ENCODE data around the gene GALNT16.

Gene GALNT16

GRCh38 chr14:69392481-69392880, 132.5 kb downstream of the GALNT16 start:
- Histone ChIP-seq H3K36me3 (ENCODE audit: insufficient read depth, low read length) (peaks cover 95% of the 10 kb centered on the region), H3K27ac (no peak overlapping the region), H3K4me3 (no peak overlapping the region), H3K9me3 (ENCODE audit: low read depth, low read length) (no peaks in the 10 kb centered on the region), H3K9ac (ENCODE audit: insufficient read length) (no peak overlapping the region)
- no peak for DNase-seq (ENCODE audit: low read depth, low spot score)
- TF ChIP-seq FOXP2 (optimal IDR thresholded peaks at IDR 0.05; ENCODE audit: control extremely low read depth, extremely low read length, insufficient read depth), result no peak
- TF ChIP-seq EZH2 (IDR thresholded peaks at IDR 0.05), result no peak

GRCh38 chr14:69395929-69396328, 136.0 kb downstream of the GALNT16 start:
- TF ChIP-seq POLR2AphosphoS5 (IDR thresholded peaks at IDR 0.05; ENCODE audit: borderline replicate concordance, low read depth, low read length) (no peak), EZH2 (IDR thresholded peaks at IDR 0.05) (no peak), FOXP2 (optimal IDR thresholded peaks at IDR 0.05; ENCODE audit: control extremely low read depth, extremely low read length, insufficient read depth) (no peak)
- DNase-seq (ENCODE audit: low read depth, low spot score), result no peak
- H3K27ac ChIP-seq, result peak overlapping the region; percentile 62
- H3K9me3 ChIP-seq (ENCODE audit: low read depth, low read length), result no peaks in the 10 kb centered on the region
- peak overlapping the region; percentile 45 for H3K4me3 ChIP-seq
- peak overlapping the region; percentile 56 for H3K9ac ChIP-seq (ENCODE audit: insufficient read length)
- H3K36me3 ChIP-seq (ENCODE audit: insufficient read depth, low read length), result peaks cover 62% of the 10 kb centered on the region

GRCh38 chr14:69398053-69398817, 138.3 kb downstream of the GALNT16 start, which contains the start of the genes ERH and SLC39A9:
ERH (minus strand) TSS chr14:69398299; CDS start chr14:69398233, 66 bp downstream.
SLC39A9 (plus strand) TSS chr14:69398692; CDS start chr14:69399370, 678 bp downstream.
- H3K27ac ChIP-seq, result peak within 1 kb of the TSS; percentile 98
- peak within 1 kb of the TSS; percentile 97 for H3K4me3 ChIP-seq
- peak; percentile 94 for DNase-seq (ENCODE audit: low read depth, low spot score)
- no peaks in the 10 kb centered on the region for H3K9me3 ChIP-seq (ENCODE audit: low read depth, low read length)
- TF ChIP-seq FOXP2 (optimal IDR thresholded peaks at IDR 0.05; ENCODE audit: control extremely low read depth, extremely low read length, insufficient read depth) (no peak), POLR2AphosphoS5 (IDR thresholded peaks at IDR 0.05; ENCODE audit: borderline replicate concordance, low read depth, low read length) (peak; percentile 81)
- H3K36me3 ChIP-seq (ENCODE audit: insufficient read depth, low read length), result peaks cover 40% of the 10 kb centered on the region
- H3K9ac ChIP-seq (ENCODE audit: insufficient read length), result peak within 1 kb of the TSS; percentile 99

- Histone ChIP-seq H3K36me3 (ENCODE audit: insufficient read depth, low read length) (peaks cover 35% of the 10 kb centered on the region), H3K9me3 (ENCODE audit: low read depth, low read length) (no peaks in the 10 kb centered on the region), H3K4me3 (peak overlapping the region; percentile 97), H3K27ac (peak overlapping the region; percentile 3; the same call in 1 of the 2 replicates), H3K9ac (ENCODE audit: insufficient read length) (peak overlapping the region; percentile 99)
- TF ChIP-seq FOXP2 (optimal IDR thresholded peaks at IDR 0.05; ENCODE audit: control extremely low read depth, extremely low read length, insufficient read depth), result no peak
- no peak for TF ChIP-seq EZH2 (IDR thresholded peaks at IDR 0.05)
- no peak for TF ChIP-seq POLR2AphosphoS5 (IDR thresholded peaks at IDR 0.05; ENCODE audit: borderline replicate concordance, low read depth, low read length)
- no peak for DNase-seq (ENCODE audit: low read depth, low spot score)
Observed at GRCh38 chr14:69398818-69399210, 138.9 kb downstream of the GALNT16 start.

GRCh38 chr14:69399750-69400149, 139.8 kb downstream of the GALNT16 start:
- Histone ChIP-seq H3K27ac (no peak overlapping the region), H3K4me3 (peak overlapping the region; percentile 97), H3K9me3 (ENCODE audit: low read depth, low read length) (no peaks in the 10 kb centered on the region), H3K36me3 (ENCODE audit: insufficient read depth, low read length) (peaks cover 31% of the 10 kb centered on the region), H3K9ac (ENCODE audit: insufficient read length) (peak overlapping the region; percentile 99)
- no peak for DNase-seq (ENCODE audit: low read depth, low spot score)
- no peak for TF ChIP-seq POLR2AphosphoS5 (IDR thresholded peaks at IDR 0.05; ENCODE audit: borderline replicate concordance, low read depth, low read length)
- no peak for TF ChIP-seq EZH2 (IDR thresholded peaks at IDR 0.05)
- no peak for TF ChIP-seq FOXP2 (optimal IDR thresholded peaks at IDR 0.05; ENCODE audit: control extremely low read depth, extremely low read length, insufficient read depth)

- no peaks in the 10 kb centered on the region for H3K9me3 ChIP-seq (ENCODE audit: low read depth, low read length)
- no peak for TF ChIP-seq POLR2AphosphoS5 (IDR thresholded peaks at IDR 0.05; ENCODE audit: borderline replicate concordance, low read depth, low read length)
- no peak for TF ChIP-seq FOXP2 (optimal IDR thresholded peaks at IDR 0.05; ENCODE audit: control extremely low read depth, extremely low read length, insufficient read depth)
- no peak for TF ChIP-seq EZH2 (IDR thresholded peaks at IDR 0.05)
- H3K27ac ChIP-seq, result no peak overlapping the region
- DNase-seq (ENCODE audit: low read depth, low spot score), result no peak
- H3K4me3 ChIP-seq, result peak overlapping the region; percentile 97
- H3K9ac ChIP-seq (ENCODE audit: insufficient read length), result peak overlapping the region; percentile 99
- peaks cover 31% of the 10 kb centered on the region for H3K36me3 ChIP-seq (ENCODE audit: insufficient read depth, low read length)
Observed at GRCh38 chr14:69400154-69400553, 140.2 kb downstream of the GALNT16 start.

GRCh38 chr14:69401841-69402240, 141.9 kb downstream of the GALNT16 start:
- no peak for DNase-seq (ENCODE audit: low read depth, low spot score)
- TF ChIP-seq EZH2 (IDR thresholded peaks at IDR 0.05), result no peak
- TF ChIP-seq POLR2AphosphoS5 (IDR thresholded peaks at IDR 0.05; ENCODE audit: borderline replicate concordance, low read depth, low read length), result no peak
- no peak for TF ChIP-seq FOXP2 (optimal IDR thresholded peaks at IDR 0.05; ENCODE audit: control extremely low read depth, extremely low read length, insufficient read depth)
- H3K36me3 ChIP-seq (ENCODE audit: insufficient read depth, low read length), result peaks cover 22% of the 10 kb centered on the region
- H3K4me3 ChIP-seq, result no peak overlapping the region
- no peaks in the 10 kb centered on the region for H3K9me3 ChIP-seq (ENCODE audit: low read depth, low read length)
- H3K9ac ChIP-seq (ENCODE audit: insufficient read length), result no peak overlapping the region
- no peak overlapping the region for H3K27ac ChIP-seq

- Histone ChIP-seq H3K9ac (ENCODE audit: insufficient read length) (no peak overlapping the region), H3K9me3 (ENCODE audit: low read depth, low read length) (no peaks in the 10 kb centered on the region), H3K27ac (no peak overlapping the region), H3K4me3 (no peak overlapping the region), H3K36me3 (ENCODE audit: insufficient read depth, low read length) (peaks cover 17% of the 10 kb centered on the region)
- DNase-seq (ENCODE audit: low read depth, low spot score), result no peak
- TF ChIP-seq EZH2 (IDR thresholded peaks at IDR 0.05) (no peak), POLR2AphosphoS5 (IDR thresholded peaks at IDR 0.05; ENCODE audit: borderline replicate concordance, low read depth, low read length) (no peak)
Observed at GRCh38 chr14:69404478-69404877, 144.5 kb downstream of the GALNT16 start.

All from SK-N-MC (cell line).